ENCODE data around the gene PTPRN2. TPM values are rescaled to one million over a fixed set of nuclear protein-coding genes. Genes with fewer than 3 reads are reported as not detected.
"Not testable (repeated sequence)": the region's sequence is repeated elsewhere in the genome, so short reads cannot be mapped to it uniquely, and the experiment has no call there.

Gene PTPRN2
- total and polyA plus RNA-seq, 2 donors, result 1.7 to 1.9 TPM

- H3K9me3 ChIP-seq (ENCODE audit: control insufficient read depth in 2 of 2, insufficient read depth in 1 of 2, low read length in 1 of 2), result peaks cover 0 to 3% of the 10 kb centered on the region in 2 donors
- no peak overlapping the region for H3K27ac ChIP-seq (ENCODE audit: low read depth in 1 of 2, low read length in 1 of 2)
- no peaks in the 10 kb centered on the region for H3K36me3 ChIP-seq (ENCODE audit: control insufficient read depth in 2 of 2, insufficient read depth in 2 of 2, low read length in 1 of 2)
- H3K4me3 ChIP-seq (ENCODE audit: low read length in 2 of 2), result no peak overlapping the region
- H3K27me3 ChIP-seq (ENCODE audit: control insufficient read depth in 2 of 2, insufficient read depth in 1 of 2, low read length in 1 of 2), result no peaks in the 10 kb centered on the region
- no peaks in the 10 kb centered on the region for H3K4me1 ChIP-seq (ENCODE audit: control insufficient read depth in 2 of 2, insufficient read depth in 2 of 2, low read length in 2 of 2)
- 91% methylated on average over 16 of the region's 16 CpGs for WGBS
- no peak for DNase-seq (ENCODE audit: low read depth in 6 of 9, low spot score in 9 of 9)
Observed at GRCh38 chr7:158534598-158534997, 53.0 kb downstream of the PTPRN2 start.

GRCh38 chr7:158534134-158534515, 53.5 kb downstream of the PTPRN2 start:
- 89% methylated on average over 12 of the region's 12 CpGs for WGBS
- not testable (repeated sequence) for DNase-seq (ENCODE audit: low read depth in 6 of 9, low spot score in 9 of 9); H3K9me3 ChIP-seq (ENCODE audit: control insufficient read depth in 2 of 2, insufficient read depth in 1 of 2, low read length in 1 of 2); H3K27me3 ChIP-seq (ENCODE audit: control insufficient read depth in 2 of 2, insufficient read depth in 1 of 2, low read length in 1 of 2); H3K36me3 ChIP-seq (ENCODE audit: control insufficient read depth in 2 of 2, insufficient read depth in 2 of 2, low read length in 1 of 2); H3K4me1 ChIP-seq (ENCODE audit: control insufficient read depth in 2 of 2, insufficient read depth in 2 of 2, low read length in 2 of 2); H3K27ac ChIP-seq (ENCODE audit: low read depth in 1 of 2, low read length in 1 of 2); H3K4me3 ChIP-seq (ENCODE audit: low read length in 2 of 2)

- H3K27ac ChIP-seq (ENCODE audit: low read depth in 1 of 2, low read length in 1 of 2), result no peak overlapping the region
- WGBS, result 94% methylated on average over 26 of the region's 26 CpGs
- no peak for DNase-seq (ENCODE audit: low read depth in 6 of 9, low spot score in 9 of 9)
- no peaks in the 10 kb centered on the region for H3K27me3 ChIP-seq (ENCODE audit: control insufficient read depth in 2 of 2, insufficient read depth in 1 of 2, low read length in 1 of 2)
- no peaks in the 10 kb centered on the region for H3K36me3 ChIP-seq (ENCODE audit: control insufficient read depth in 2 of 2, insufficient read depth in 2 of 2, low read length in 1 of 2)
- H3K9me3 ChIP-seq (ENCODE audit: control insufficient read depth in 2 of 2, insufficient read depth in 1 of 2, low read length in 1 of 2), result peaks cover 0 to 3% of the 10 kb centered on the region in 2 donors
- H3K4me1 ChIP-seq (ENCODE audit: control insufficient read depth in 2 of 2, insufficient read depth in 2 of 2, low read length in 2 of 2), result no peaks in the 10 kb centered on the region
- no peak overlapping the region for H3K4me3 ChIP-seq (ENCODE audit: low read length in 2 of 2)
Observed at GRCh38 chr7:158533386-158534133, 54.1 kb downstream of the PTPRN2 start.

GRCh38 chr7:158532093-158532627, 55.5 kb downstream of the PTPRN2 start:
- H3K27me3 ChIP-seq (ENCODE audit: control insufficient read depth in 2 of 2, insufficient read depth in 1 of 2, low read length in 1 of 2), result no peaks in the 10 kb centered on the region
- peaks cover 0 to 3% of the 10 kb centered on the region in 2 donors for H3K9me3 ChIP-seq (ENCODE audit: control insufficient read depth in 2 of 2, insufficient read depth in 1 of 2, low read length in 1 of 2)
- no peak for DNase-seq (ENCODE audit: low read depth in 6 of 9, low spot score in 9 of 9)
- H3K27ac ChIP-seq (ENCODE audit: low read depth in 1 of 2, low read length in 1 of 2), result no peak overlapping the region
- 79% methylated on average over 17 of the region's 17 CpGs for WGBS
- no peaks in the 10 kb centered on the region for H3K4me1 ChIP-seq (ENCODE audit: control insufficient read depth in 2 of 2, insufficient read depth in 2 of 2, low read length in 2 of 2)
- H3K4me3 ChIP-seq (ENCODE audit: low read length in 2 of 2), result no peak overlapping the region
- no peaks in the 10 kb centered on the region for H3K36me3 ChIP-seq (ENCODE audit: control insufficient read depth in 2 of 2, insufficient read depth in 2 of 2, low read length in 1 of 2)

DNA sequence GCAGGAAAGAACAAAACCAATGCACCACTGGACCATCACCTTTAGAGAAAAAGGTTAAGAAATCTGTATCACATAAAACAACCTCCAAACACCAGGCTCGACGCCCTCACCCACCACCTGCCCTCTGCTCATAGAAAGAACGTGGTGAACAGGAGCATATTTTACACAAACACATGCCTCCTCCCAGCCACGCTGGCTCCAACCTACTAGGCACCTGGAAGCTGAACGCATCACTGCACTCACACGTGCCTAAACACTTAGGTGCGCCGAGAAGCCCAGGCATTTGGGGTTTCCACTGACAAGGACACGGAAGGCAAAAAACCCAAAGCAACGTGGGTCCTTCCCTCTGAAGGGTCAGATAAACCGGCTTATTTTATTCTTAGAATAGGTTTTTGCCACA, 56.0 kb downstream of the PTPRN2 start:
- Histone ChIP-seq H3K4me1 (ENCODE audit: control insufficient read depth in 2 of 2, insufficient read depth in 2 of 2, low read length in 2 of 2) (no peaks in the 10 kb centered on the region), H3K9me3 (ENCODE audit: control insufficient read depth in 2 of 2, insufficient read depth in 1 of 2, low read length in 1 of 2) (peaks cover 0 to 3% of the 10 kb centered on the region in 2 donors), H3K36me3 (ENCODE audit: control insufficient read depth in 2 of 2, insufficient read depth in 2 of 2, low read length in 1 of 2) (no peaks in the 10 kb centered on the region), H3K4me3 (ENCODE audit: low read length in 2 of 2) (no peak overlapping the region), H3K27ac (ENCODE audit: low read depth in 1 of 2, low read length in 1 of 2) (no peak overlapping the region), H3K27me3 (ENCODE audit: control insufficient read depth in 2 of 2, insufficient read depth in 1 of 2, low read length in 1 of 2) (no peaks in the 10 kb centered on the region)
- no peak for DNase-seq (ENCODE audit: low read depth in 6 of 9, low spot score in 9 of 9)
- 92% methylated on average over 11 of the region's 11 CpGs for WGBS

DNA sequence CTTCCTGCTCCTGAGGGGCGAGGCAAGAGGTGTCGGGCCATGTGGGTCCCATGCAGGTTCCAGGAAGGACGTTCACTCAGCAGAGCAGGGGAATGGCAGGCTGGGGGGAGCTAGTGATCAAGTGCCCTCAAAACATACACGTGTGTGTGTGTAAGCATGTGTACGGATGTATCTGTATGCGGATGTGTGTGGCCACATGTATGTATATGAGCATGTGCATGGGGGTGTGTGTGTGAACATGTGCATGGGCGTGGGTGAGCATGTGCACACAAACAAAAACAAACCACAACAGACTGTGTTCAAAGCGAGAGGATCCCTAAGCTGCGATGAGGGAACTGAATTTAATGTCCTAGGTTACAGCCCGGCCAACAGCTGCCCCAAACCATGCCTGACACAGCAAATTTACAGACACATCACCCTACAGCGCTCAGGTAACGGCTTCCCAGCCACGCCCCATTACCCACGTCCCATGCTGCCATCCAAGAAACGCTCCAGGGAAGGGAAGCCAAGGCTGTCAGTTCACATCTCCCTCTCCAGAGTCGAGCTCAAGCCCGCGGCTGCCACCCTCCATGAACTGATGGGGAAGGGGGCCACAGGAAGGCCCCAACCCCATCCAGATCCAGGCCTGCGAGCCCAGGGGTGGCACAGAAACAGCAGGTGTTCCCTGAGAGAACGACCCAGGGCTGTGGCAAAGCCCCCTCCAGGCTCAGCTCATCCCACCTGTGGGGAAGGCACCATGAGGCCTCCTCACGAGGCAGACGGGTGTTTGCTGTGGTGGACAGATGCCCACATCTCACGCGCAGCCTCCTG, 56.6 kb downstream of the PTPRN2 start:
- Histone ChIP-seq H3K27ac (ENCODE audit: low read depth in 1 of 2, low read length in 1 of 2) (no peak overlapping the region), H3K36me3 (ENCODE audit: control insufficient read depth in 2 of 2, insufficient read depth in 2 of 2, low read length in 1 of 2) (no peaks in the 10 kb centered on the region), H3K4me1 (ENCODE audit: control insufficient read depth in 2 of 2, insufficient read depth in 2 of 2, low read length in 2 of 2) (no peaks in the 10 kb centered on the region), H3K27me3 (ENCODE audit: control insufficient read depth in 2 of 2, insufficient read depth in 1 of 2, low read length in 1 of 2) (no peaks in the 10 kb centered on the region), H3K4me3 (ENCODE audit: low read length in 2 of 2) (no peak overlapping the region), H3K9me3 (ENCODE audit: control insufficient read depth in 2 of 2, insufficient read depth in 1 of 2, low read length in 1 of 2) (peaks cover 0 to 3% of the 10 kb centered on the region in 2 donors)
- WGBS, result 88% methylated on average over 24 of the region's 24 CpGs
- no peak for DNase-seq (ENCODE audit: low read depth in 6 of 9, low spot score in 9 of 9)

- Histone ChIP-seq H3K27me3 (ENCODE audit: control insufficient read depth in 2 of 2, insufficient read depth in 1 of 2, low read length in 1 of 2) (no peaks in the 10 kb centered on the region), H3K27ac (ENCODE audit: low read depth in 1 of 2, low read length in 1 of 2) (no peak overlapping the region), H3K4me3 (ENCODE audit: low read length in 2 of 2) (no peak overlapping the region), H3K4me1 (ENCODE audit: control insufficient read depth in 2 of 2, insufficient read depth in 2 of 2, low read length in 2 of 2) (no peaks in the 10 kb centered on the region), H3K9me3 (ENCODE audit: control insufficient read depth in 2 of 2, insufficient read depth in 1 of 2, low read length in 1 of 2) (no peaks in the 10 kb centered on the region), H3K36me3 (ENCODE audit: control insufficient read depth in 2 of 2, insufficient read depth in 2 of 2, low read length in 1 of 2) (no peaks in the 10 kb centered on the region)
- DNase-seq (ENCODE audit: low read depth in 6 of 9, low spot score in 9 of 9), result no peak
- WGBS, result 88% methylated on average over 21 of the region's 21 CpGs
Observed at GRCh38 chr7:158529181-158530096, 58.2 kb downstream of the PTPRN2 start.

DNA sequence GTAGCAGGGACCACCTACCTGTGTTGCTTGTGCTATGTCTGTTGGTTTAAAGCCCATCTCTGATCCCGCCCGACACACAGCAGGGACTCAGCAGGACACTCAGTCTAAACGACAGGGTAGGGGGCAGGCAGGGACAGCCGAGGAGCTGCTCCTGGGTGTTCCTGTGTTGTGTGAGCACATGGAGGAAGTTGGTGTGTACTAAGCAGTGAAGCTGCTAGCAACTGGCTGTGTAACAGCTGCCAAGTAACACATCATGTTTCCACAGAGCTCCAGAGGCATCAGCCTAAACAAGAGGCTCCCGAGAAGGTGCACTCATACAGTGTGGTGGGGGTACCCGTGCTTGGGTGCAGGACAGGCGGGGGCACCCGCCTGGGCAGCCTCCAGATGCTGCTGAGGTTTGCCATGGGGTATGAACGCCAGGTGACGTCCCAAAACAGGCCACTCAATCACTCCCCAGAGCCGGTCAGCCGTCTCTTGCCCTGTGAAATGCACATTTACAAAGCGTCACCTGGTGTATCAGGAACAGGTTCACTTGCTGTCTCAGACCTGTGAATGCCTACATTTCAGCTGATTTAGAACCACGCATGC, 59.6 kb downstream of the PTPRN2 start:
- H3K27me3 ChIP-seq (ENCODE audit: control insufficient read depth in 2 of 2, insufficient read depth in 1 of 2, low read length in 1 of 2), result no peaks in the 10 kb centered on the region
- no peak overlapping the region for H3K27ac ChIP-seq (ENCODE audit: low read depth in 1 of 2, low read length in 1 of 2)
- H3K4me3 ChIP-seq (ENCODE audit: low read length in 2 of 2), result no peak overlapping the region
- no peaks in the 10 kb centered on the region for H3K4me1 ChIP-seq (ENCODE audit: control insufficient read depth in 2 of 2, insufficient read depth in 2 of 2, low read length in 2 of 2)
- DNase-seq (ENCODE audit: low read depth in 6 of 9, low spot score in 9 of 9), result no peak
- H3K9me3 ChIP-seq (ENCODE audit: control insufficient read depth in 2 of 2, insufficient read depth in 1 of 2, low read length in 1 of 2), result peaks cover 0 to 4% of the 10 kb centered on the region in 2 donors
- no peaks in the 10 kb centered on the region for H3K36me3 ChIP-seq (ENCODE audit: control insufficient read depth in 2 of 2, insufficient read depth in 2 of 2, low read length in 1 of 2)
- 78% methylated on average over 14 of the region's 14 CpGs for WGBS

Data from thymus (tissue), 11 donors.